GM23338 (cell line): ENCODE data around the gene CNTN1.

ENCODE experiments used
- CREB1 ChIP-seq: fragments of 250-450 bp; sonication (Bioruptor Pico); IDR thresholded peaks from 2 replicates; pipeline ENCODE4 v1.5.0; 2020; ENCODE audit warnings: low read depth, mild to moderate bottlenecking, moderate library complexity
- CTCF ChIP-seq, 2 experiments: fragments of 200-600 bp in 1 of 2; sonication (generic) in 1 of 2; conservative IDR thresholded peaks; 2 replicates each; pipeline versions ENCODE4 v1.5.1 to v1.6.1; 2016 to 2017; ENCODE audit warnings: antibody characterized with exemption in 2 of 2, low read depth in 2 of 2, mild to moderate bottlenecking in 2 of 2, moderate library complexity in 1 of 2
- ETS1 ChIP-seq: IDR thresholded peaks from 2 replicates; pipeline ENCODE4 v1.6.1; 2016; ENCODE audit warnings: antibody characterized with exemption
- EZH2 ChIP-seq: fragments of 200-600 bp; sonication (generic); IDR thresholded peaks from one replicate; pipeline ENCODE4 v1.8.0; 2017; ENCODE audit warnings: antibody characterized with exemption, mild to moderate bottlenecking, low read depth; ENCODE audit not compliant: unreplicated experiment
- EZH2phosphoT487 ChIP-seq: fragments of 200-600 bp; sonication (generic); IDR thresholded peaks from one replicate; pipeline ENCODE4 v1.8.1; 2018; ENCODE audit warnings: antibody characterized with exemption; ENCODE audit not compliant: unreplicated experiment
- JUNB ChIP-seq: IDR thresholded peaks from one replicate; pipeline ENCODE4 v1.6.1; 2016; ENCODE audit warnings: antibody characterized with exemption; ENCODE audit not compliant: unreplicated experiment
- POLR2AphosphoS5 ChIP-seq: IDR thresholded peaks from 2 replicates; pipeline ENCODE4 v1.6.1; 2016; ENCODE audit warnings: antibody characterized with exemption, low read depth
- REST ChIP-seq: IDR thresholded peaks from one replicate; pipeline ENCODE4 v1.6.1; 2018; ENCODE audit warnings: antibody characterized with exemption; ENCODE audit not compliant: unreplicated experiment
- STAT1 ChIP-seq: IDR thresholded peaks from one replicate; pipeline ENCODE4 v1.6.1; 2016; ENCODE audit warnings: antibody characterized with exemption; ENCODE audit not compliant: unreplicated experiment
- ZNF331 ChIP-seq: fragments of 250-450 bp; sonication (Bioruptor Pico); IDR thresholded peaks from 2 replicates; pipeline ENCODE4 v1.5.0; 2020; ENCODE audit warnings: low read depth, mild to moderate bottlenecking, moderate library complexity
- ZNF462 ChIP-seq: fragments of 250-450 bp; sonication (Bioruptor Pico); IDR thresholded peaks from 2 replicates; pipeline ENCODE4 v1.5.0; 2020; ENCODE audit warnings: mild to moderate bottlenecking, moderate library complexity

GRCh38 chr12:41058266-41058665, 366.0 kb downstream of the CNTN1 start:
- TF ChIP-seq CTCF (conservative IDR thresholded peaks at IDR 0.05; ENCODE audit: low read depth in 2 of 2) (no peak), JUNB (no peak), EZH2phosphoT487 (no peak), EZH2 (no peak), ZNF331 (no peak), POLR2AphosphoS5 (no peak), REST (no peak), CREB1 (CRISPR knock-in tag) (no peak), ZNF462 (no peak), ETS1 (no peak), STAT1 (no peak)
